Measurements from ENCODE around the gene DDHD1.

The DDHD1 gene

GRCh38 chr14:53128303-53129028 lies 24.7 kb downstream of the DDHD1 start (continued):
- TF ChIP-seq TSHZ1 (tag by site-specific recombination; IDR thresholded peaks at IDR 0.05; ENCODE audit: borderline replicate concordance) = no peak
- no peak for TF ChIP-seq ZNF561 (tag by site-specific recombination; IDR thresholded peaks at IDR 0.05; ENCODE audit: borderline replicate concordance)
- no peak for TF ChIP-seq KLF16 (tag by site-specific recombination; IDR thresholded peaks at IDR 0.05)
- no peak for TF ChIP-seq SCRT1 (tag by site-specific recombination; IDR thresholded peaks at IDR 0.05; ENCODE audit: borderline replicate concordance)
- TF ChIP-seq ZNF768 (tag by site-specific recombination; IDR thresholded peaks at IDR 0.05) = no peak
- no peak for TF ChIP-seq PBX3 (CRISPR knock-in tag; IDR thresholded peaks at IDR 0.05)
- no peak for TF ChIP-seq ZNF596 (tag by site-specific recombination; IDR thresholded peaks at IDR 0.05)
- no peak for TF ChIP-seq ZNF518A (tag by site-specific recombination; conservative IDR thresholded peaks at IDR 0.05; ENCODE audit: low read depth)
- no peak for TF ChIP-seq ZNF398 (tag by site-specific recombination; IDR thresholded peaks at IDR 0.05)

GRCh38 chr14:53127832-53128231 lies 25.3 kb downstream of the DDHD1 start:
- Histone ChIP-seq H3K4me1 (ENCODE audit: control insufficient read depth, insufficient read depth, low read length) (peaks cover 6% of the 10 kb centered on the region; the same call in 1 of the 2 replicates), H3K27ac (ENCODE audit: extremely low read depth, low read depth, low read length) (no peak overlapping the region), H3K9me3 (ENCODE audit: control insufficient read depth, insufficient read depth, low read depth, low read length) (no peaks in the 10 kb centered on the region), H3K4me3 (ENCODE audit: low read depth, low read length) (no peak overlapping the region), H3K36me3 (ENCODE audit: control insufficient read depth in 2 of 2, insufficient read depth in 1 of 2, low read length in 2 of 2) (no peaks in the 10 kb centered on the region)
- ChIA-PET POLR2A (no interaction called here), CTCF (interaction anchor here (0.6 to 1.4 kb wide), 2 partner anchors 10 to 321 kb away, joined by 3 read pairs; no protein-coding TSS in a partner anchor)
- TF ChIP-seq PRDM6 (tag by site-specific recombination; IDR thresholded peaks at IDR 0.05) (no peak), OSR2 (tag by site-specific recombination; IDR thresholded peaks at IDR 0.05) (no peak), ZNF707 (tag by site-specific recombination; IDR thresholded peaks at IDR 0.05) (no peak)
